ENCODE results near the gene MUC13.

DNA sequence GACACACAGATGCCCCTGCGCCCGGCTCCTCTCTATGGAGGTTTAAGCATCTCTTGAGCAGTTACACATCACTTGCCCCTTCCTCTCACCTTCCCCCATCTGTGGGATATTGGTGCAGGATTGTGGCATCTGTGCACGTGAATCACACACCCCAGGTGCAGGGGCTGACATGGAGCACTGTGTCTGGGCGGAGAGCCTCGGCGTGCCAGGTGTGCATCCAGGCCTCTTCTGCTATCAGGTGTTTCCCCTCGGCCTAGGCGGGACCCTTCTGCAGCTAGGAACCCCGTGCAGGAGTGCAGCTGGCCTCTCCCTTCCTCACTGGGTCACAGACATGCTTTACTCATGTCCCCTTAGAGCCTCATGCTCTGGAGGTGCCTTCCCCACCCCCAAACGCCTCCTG, 33.4 kb upstream of the MUC13 start:
- TF ChIP-seq, protein P1, sequence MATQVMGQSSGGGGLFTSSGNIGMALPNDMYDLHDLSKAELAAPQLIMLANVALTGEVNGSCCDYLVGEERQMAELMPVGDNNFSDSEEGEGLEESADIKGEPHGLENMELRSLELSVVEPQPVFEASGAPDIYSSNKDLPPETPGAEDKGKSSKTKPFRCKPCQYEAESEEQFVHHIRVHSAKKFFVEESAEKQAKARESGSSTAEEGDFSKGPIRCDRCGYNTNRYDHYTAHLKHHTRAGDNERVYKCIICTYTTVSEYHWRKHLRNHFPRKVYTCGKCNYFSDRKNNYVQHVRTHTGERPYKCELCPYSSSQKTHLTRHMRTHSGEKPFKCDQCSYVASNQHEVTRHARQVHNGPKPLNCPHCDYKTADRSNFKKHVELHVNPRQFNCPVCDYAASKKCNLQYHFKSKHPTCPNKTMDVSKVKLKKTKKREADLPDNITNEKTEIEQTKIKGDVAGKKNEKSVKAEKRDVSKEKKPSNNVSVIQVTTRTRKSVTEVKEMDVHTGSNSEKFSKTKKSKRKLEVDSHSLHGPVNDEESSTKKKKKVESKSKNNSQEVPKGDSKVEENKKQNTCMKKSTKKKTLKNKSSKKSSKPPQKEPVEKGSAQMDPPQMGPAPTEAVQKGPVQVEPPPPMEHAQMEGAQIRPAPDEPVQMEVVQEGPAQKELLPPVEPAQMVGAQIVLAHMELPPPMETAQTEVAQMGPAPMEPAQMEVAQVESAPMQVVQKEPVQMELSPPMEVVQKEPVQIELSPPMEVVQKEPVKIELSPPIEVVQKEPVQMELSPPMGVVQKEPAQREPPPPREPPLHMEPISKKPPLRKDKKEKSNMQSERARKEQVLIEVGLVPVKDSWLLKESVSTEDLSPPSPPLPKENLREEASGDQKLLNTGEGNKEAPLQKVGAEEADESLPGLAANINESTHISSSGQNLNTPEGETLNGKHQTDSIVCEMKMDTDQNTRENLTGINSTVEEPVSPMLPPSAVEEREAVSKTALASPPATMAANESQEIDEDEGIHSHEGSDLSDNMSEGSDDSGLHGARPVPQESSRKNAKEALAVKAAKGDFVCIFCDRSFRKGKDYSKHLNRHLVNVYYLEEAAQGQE (IDR thresholded peaks at IDR 0.05; ENCODE audit: insufficient read depth in 1 of 2, low read depth in 2 of 2, low read length in 2 of 2), result no peak
- TF ChIP-seq POLR2AphosphoS5 (IDR thresholded peaks at IDR 0.05; ENCODE audit: low read depth, low read length) (no peak), SIN3A (IDR thresholded peaks at IDR 0.05; ENCODE audit: borderline replicate concordance, insufficient read depth, low read length) (no peak)
